Activated T-cell treated with anti-CD3 and anti-CD28 coated beads, Interleukin-2, amount 50 U/mL, for 1 hour (primary cell): ENCODE measurements around the gene PLOD2.

Experiments
- DNase-seq: peaks from one replicate; pipeline ENCODE4 v3.0.0-alpha.2; 2020

PLOD2 gene

GRCh38 chr3:146160964-146161662 lies at the start of gene PLOD2:
PLOD2 (minus strand) TSS chr3:146161184; CDS start chr3:146160989, 195 bp downstream.
- DNase-seq = no peak

- DNase-seq = no peak
Measured at GRCh38 chr3:146209371-146209770, 48.4 kb upstream of the PLOD2 start.

GRCh38 chr3:146203776-146204175 lies 42.8 kb upstream of the PLOD2 start:
- DNase-seq = no peak

GRCh38 chr3:146200461-146201220 lies 39.7 kb upstream of the PLOD2 start:
- no peak for DNase-seq

GRCh38 chr3:146199762-146200161 lies 38.8 kb upstream of the PLOD2 start:
- no peak for DNase-seq

- DNase-seq = no peak
Measured at GRCh38 chr3:146196789-146197188, 35.8 kb upstream of the PLOD2 start.

- no peak for DNase-seq
Measured at GRCh38 chr3:146195605-146196004, 34.6 kb upstream of the PLOD2 start.

GRCh38 chr3:146195030-146195429 lies 34.0 kb upstream of the PLOD2 start:
- no peak for DNase-seq

GRCh38 chr3:146191051-146191450 lies 30.1 kb upstream of the PLOD2 start:
- no peak for DNase-seq

- no peak for DNase-seq
Measured at GRCh38 chr3:146189519-146190173, 28.7 kb upstream of the PLOD2 start.

- DNase-seq = no peak
Measured at GRCh38 chr3:146187334-146187950, 26.5 kb upstream of the PLOD2 start.

GRCh38 chr3:146184241-146185015 lies 23.4 kb upstream of the PLOD2 start:
- DNase-seq = no peak

- DNase-seq = no peak
Measured at GRCh38 chr3:146181216-146181615, 20.2 kb upstream of the PLOD2 start.

- no peak for DNase-seq
Measured at GRCh38 chr3:146180376-146180775, 19.4 kb upstream of the PLOD2 start.

GRCh38 chr3:146178006-146178689 lies 17.2 kb upstream of the PLOD2 start:
- no peak for DNase-seq

GRCh38 chr3:146177519-146177918 lies 16.5 kb upstream of the PLOD2 start:
- no peak for DNase-seq

- DNase-seq = no peak
Measured at GRCh38 chr3:146177072-146177471, 16.1 kb upstream of the PLOD2 start.

- no peak for DNase-seq
Measured at GRCh38 chr3:146172586-146172985, 11.6 kb upstream of the PLOD2 start.

- no peak for DNase-seq
Measured at GRCh38 chr3:146170591-146170990, 9.6 kb upstream of the PLOD2 start.

- no peak for DNase-seq
Measured at GRCh38 chr3:146169891-146170290, 8.9 kb upstream of the PLOD2 start.

- no peak for DNase-seq
Measured at GRCh38 chr3:146166826-146167225, 5.8 kb upstream of the PLOD2 start.

GRCh38 chr3:146166415-146166821 lies 5.4 kb upstream of the PLOD2 start:
- DNase-seq = no peak
